HG03432 (cell line): ENCODE data around the gene YKT6.
"Not testable (repeated sequence)": the region's sequence is repeated elsewhere in the genome, so short reads cannot be mapped to it uniquely, and the experiment has no call there.

Experiments
- ATAC-seq: cut with Tn5 transposase; IDR thresholded peaks from one replicate; pipeline ENCODE4 v1.9.1; 2021; ENCODE audit warnings: mild to moderate bottlenecking, moderate library complexity; ENCODE audit not compliant: unreplicated experiment

YKT6 gene

DNA sequence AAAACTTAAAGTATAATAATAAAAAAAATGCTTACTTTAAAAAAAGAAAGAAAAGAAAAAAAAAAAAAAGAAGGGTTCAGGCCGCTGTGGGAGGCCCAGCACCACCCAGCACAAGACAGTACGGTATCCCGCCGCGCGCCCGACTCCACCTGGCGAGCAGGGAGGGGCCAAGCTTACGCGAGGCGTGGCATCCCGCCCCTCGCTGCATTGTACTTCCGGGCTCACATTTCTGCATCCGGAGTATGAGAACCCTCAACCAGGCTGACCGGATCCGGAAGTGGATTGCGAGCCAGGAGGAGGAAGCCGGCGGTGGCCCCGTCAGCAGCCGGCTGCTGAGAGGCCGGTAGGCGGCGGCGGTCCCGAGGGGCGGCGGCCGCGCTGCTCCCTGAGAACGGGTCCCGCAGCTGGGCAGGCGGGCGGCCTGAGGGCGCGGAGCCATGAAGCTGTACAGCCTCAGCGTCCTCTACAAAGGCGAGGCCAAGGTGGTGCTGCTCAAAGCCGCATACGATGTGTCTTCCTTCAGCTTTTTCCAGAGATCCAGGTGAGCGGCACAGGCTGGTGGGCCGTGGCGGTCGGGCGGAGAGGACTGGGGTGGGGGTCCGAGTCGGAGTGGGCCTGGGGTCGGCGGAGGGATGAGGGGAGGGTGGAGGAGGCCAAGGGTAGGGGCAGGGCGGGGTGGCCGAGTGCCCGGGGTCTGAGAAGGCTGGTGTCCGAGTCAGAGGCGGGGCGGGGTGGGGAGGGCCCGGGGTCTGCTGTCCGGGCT lies at the start of gene YKT6:
Gene YKT6 (plus strand): TSS at position 280 of the 763 bp plus-strand sequence. CDS start 158 bp downstream, at position 438.
- ATAC-seq: peak; percentile 98

DNA sequence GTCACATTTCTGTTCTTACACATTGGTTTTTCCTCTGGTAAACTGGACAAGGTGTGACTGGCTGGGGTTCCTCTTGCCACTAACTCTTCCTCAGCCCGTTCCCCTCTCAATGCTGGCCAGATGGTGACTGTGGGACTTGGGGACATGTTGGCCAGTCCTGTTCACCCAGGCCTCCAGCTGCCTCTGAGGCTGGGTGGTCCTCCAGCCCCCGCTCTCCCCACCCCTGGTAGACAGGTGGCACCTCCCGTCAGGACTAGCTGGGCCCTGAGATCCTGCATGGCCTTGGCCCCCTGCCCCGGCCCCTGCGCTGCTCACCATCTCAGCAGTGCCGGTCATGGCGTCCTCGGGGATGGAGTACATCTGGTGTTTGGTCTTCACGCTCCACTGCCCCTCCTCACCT lies 48.8 kb upstream of the YKT6 start:
- ATAC-seq: no peak

DNA sequence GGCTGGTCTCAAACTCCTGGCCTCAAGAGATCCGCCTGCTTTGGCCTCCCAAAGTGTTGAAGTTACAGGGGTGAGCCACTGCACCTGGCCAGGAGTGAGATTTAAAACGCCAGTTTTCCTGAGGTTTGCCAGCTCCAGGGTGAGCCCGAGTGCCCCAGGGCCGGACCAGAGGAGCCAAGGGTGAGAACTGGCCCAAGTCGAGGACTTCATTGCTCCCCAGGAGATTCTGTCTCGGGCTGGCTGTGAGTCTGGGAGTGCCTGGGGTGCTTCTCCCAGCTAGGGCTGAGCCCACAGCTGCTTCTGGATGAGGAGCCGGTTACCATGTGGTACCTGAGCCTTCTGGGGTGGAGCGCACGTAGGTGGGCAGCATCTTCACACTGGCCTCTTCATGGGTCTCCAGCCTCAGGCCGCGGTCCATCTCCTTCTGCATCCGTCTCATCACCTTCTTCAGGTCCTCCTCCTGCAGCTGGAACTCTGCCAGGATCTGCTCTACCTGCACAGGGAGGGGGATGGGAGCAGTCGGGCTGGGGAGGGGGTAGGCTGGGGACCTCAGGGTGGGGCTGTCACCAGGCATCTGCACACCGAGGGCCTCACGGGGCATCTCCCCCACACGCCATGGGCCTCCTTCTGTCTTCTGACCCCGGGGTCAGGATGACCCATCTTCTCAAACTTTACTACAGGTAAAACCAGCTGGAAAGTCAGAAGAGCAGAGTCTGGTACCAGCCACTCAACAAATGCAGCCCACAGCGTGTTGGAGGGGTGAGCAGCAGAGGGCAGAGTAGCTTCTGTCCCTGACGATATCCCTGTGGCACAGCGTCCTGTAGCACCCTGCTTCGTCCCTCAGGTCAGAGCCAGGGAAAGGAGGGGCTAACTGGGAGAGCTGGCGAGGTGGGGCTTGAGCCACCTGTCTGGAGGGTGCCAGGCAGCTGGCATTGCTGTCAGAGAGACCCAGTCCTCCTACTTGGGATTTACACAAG lies 47.5 kb upstream of the YKT6 start:
- ATAC-seq: no peak

DNA sequence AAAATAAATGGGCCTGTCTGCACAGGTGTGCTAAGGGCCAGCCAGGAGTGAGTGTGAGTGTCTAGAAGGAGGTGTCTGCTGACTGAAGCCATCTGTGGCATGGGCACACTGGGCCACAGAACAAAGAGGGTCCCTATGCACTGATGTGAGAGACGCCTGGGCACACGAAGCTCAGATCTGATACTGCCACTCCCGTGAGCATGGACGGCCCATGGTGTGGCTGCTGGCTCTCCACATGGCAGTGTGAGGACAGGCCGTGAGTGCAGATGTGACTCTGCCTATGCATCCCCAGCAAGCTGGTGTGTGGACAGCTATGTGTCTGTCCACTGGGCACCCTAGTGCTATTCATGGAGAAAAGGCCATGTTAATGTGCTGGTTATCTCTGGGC lies 46.8 kb upstream of the YKT6 start:
- no peak for ATAC-seq

DNA sequence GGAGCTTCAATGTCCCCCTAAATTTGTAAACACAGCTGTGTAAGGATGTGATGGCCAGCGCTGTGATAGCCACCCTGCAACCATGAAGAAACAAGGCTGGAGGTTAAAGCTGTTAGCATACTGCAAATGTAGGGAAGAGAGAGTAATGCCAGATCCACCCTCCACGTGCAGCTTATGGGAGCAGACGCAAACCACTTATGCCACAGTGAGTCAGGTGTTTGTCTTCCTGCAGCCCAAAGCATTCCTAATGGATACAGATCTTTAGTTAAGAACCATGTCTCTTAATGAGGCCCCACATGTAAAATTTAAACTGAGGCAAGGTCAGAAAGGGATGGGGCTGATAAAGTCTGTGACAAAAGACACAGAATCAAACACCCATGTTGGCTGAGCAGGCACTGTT lies 46.1 kb upstream of the YKT6 start:
- no peak for ATAC-seq

DNA sequence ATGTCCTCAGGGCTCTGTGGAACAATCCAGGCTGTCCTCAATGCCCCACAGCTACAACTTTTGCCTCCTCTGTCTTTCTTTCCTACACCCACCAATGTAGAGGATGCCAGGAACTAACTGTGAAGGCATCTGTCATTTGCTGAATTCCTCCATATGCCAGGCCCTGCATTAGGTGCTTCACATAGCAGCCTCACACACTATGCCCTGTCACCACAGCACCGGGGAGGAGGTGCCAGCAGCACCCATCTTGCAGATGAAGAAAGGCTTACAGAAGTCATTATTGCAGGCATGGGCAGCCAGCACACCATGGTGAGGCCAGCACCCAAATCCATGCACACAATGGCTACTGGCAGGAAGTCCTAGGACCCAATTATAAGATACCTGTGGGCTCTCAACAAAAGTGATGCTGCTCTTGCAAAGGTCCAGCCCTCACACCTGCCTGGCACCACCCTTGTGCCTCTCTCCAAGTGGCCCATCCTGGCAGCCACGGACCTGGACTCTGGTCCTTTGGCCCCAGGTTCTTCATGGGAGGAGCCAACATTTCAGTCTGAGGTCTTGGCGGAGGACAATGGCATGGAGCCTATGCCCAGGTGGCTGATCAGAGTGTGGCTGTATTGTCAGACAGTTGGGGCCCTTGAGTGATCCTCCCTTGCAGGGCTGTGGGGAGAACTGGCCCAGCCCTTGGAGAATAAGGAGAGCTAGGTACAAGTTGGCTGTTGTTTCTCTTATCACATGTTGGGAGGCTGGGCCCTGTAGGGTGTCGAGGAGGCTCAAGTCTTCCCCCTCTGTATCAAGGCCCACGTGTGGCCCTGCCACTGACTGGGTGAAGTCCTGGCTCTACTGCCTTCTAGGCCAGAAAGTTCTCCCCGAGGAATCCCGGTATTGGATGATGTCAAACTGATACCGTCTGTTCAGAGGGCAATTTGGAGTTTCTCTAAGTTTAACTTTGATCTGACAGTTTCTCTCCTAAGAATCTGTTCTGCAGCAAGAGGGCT lies 45.3 kb upstream of the YKT6 start:
- ATAC-seq: no peak

DNA sequence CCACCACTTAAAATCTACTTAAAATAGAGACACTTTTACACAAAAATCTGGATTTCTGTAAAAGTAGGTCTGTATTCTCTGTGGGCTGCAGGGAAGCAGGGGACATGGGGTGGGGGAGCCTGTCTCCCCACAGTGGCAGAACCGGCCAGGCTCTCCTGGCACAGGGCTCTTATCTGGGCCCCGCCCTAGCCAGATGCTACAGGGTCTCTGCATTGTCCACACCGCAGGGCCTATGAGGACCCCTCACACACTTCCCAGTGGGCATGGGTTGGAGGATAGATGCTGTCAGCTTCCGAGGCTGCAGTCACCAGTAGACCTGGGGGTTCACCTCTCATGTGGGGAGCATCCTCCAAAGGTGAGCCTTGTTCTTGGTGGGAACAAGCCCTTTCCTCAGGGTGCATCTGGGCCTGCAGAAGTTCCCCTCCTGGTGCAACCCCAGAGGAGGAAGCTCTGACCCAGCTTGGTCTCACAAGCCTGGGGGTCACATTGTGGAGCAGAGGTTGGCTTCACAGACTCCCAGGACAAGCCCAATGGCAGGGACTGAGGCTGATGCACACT lies 44.2 kb upstream of the YKT6 start:
- no peak for ATAC-seq

DNA sequence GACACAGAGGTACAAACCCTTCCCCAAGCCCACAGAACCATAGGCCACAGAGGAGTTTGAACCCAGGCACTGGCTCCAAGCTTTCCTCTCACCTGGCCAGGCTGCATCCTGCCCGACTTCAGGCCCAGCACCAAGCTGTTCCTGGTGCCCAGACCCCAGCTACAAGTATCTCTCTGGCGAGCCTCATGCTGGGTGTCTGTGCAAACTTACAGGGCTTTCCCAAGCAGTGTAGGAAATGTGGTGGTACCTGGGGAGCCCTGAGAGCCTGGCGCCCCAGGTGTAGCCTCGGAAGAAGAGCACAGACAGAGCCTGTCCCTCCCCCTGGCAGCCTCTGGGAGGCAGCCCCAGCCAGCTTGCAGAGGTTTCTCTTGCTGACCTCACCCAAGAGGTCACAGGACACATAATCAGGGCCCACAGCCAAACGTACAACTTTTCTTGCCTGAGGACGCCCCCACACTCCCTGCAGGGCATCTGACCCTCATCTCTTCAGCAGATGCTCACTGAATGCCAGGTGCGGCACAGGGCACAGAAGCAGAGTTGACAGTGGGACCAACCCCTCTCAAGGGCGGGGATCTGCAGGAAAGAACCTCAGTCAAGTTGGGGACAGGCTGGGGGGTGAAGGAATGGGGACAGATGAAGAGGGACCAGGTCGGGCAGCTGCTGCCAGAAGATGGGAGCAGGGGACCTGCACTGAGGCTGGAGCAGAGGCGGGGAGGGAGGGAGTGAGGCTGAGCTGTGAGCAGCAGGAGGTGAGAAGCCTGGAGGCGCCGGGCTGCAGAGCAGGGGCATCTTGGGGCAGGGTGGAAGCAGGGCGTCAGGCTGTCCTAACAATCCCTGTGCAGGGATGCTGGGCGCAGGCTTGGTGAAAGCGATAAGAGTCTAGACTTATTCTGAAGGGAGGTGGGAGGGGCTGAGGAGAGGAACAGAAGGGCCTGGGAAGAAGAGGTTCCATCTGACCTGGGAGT lies 43.4 kb upstream of the YKT6 start:
- no peak for ATAC-seq

DNA sequence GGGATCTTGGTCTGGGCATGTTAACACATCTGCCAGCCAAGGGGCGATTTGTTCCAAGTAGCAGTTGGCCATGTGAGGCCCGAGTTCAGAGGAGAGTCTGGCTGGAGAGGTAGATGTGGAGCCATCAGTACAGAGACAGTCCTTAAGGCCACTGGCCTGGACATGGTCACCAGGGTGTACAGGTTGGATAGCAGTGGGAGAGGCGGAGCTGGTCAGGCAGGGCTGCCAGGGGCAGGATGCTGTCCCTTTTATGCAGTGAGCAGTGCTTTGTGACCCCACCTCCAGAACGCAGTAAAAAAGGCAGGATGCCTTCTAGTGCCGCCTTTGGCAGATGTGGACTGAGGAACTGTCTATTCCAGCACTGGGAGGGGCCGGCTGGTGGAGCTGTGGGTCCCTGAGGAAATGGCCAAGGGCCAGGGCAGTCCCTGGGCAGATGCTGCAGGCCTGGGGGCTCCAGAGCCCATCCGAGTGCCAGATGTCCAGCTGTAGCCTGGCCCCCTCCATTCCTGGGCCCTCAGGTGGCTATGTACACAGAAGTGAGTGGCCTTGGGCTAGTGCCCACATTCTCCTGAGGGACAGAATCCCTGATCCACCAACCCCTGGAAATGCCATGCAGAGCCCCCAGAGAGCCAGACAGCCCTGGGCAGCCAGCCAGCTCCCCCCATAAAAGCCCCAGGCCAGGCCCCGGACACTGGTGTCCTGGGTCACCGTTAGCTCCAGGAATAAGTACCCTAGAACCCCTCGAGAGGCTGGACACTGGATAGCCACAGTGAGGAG lies 42.5 kb upstream of the YKT6 start:
- ATAC-seq: no peak

DNA sequence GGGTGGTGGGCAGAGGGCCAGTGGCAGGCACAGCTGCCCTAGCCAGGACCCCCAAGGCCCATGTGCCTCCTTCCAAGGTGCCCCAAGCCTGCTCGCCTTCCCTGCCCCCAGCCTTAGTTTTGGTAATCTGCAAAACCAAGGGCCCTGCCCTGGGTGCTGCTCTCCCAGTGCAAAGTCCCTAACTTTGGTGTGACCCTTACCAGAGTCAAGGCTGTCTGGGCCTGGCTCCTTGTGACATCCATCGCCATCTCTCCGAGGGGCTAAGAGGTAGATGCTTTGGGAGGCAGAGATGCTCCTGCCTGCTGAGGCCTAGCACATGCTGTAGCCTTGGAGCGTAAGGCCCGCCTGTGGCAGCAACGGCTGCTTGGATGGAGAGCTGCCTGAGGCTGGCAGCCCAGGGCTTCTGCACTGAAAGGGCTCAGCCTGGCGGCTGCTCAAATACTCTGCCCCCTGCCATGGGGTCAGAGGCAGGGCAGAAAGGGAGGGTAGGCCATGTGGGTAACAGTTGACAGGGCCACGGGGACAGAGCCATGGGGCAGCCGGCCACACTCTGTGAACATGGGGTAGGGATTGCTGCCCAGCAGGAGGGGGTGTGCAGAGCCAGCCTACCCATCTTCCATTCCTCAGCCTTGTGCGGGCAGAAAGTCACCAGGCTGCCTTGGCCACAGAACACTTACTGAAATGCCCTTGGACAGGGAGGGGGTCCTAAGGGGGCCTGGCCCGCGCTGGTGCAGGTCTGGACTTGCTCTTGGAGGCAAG lies 41.7 kb upstream of the YKT6 start:
- ATAC-seq: no peak

DNA sequence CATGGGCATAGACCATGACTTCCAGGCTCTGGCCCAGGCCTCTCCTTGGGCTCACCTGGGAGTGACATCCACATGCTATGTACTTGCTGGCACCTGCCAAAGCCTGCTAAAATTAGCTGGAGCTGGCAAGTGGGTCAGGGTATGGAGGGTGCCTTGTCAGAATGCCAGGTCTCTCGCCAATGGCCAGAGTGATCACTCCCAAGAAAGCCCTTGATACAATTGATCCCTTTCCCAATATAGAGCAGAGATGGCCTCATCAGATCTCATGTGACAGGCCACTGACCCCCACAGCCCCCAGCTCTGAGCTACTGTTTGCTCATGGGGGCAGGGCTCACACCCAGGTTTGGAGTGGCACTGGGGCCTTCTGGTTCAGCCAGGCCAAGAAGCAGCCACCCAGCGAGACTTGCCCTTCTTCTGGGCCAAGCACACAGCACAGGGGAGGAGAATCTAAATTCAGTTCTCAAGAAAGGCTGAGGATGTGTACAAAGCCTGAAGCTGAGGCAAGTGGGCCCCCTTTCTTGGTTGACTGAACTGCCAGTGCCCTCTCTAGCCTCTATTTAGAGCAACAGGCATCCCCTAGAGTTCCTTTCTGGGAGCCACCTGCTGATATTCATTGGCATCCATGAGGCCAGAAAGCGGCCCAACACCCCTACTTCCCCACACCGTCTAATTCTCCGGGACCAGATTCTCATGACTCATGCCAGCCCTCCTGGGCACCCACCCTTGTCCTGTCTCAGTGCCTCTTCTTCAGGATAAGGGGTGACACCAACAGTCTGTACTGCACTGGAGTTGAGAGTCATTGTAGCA lies 40.8 kb upstream of the YKT6 start:
- ATAC-seq: no peak

DNA sequence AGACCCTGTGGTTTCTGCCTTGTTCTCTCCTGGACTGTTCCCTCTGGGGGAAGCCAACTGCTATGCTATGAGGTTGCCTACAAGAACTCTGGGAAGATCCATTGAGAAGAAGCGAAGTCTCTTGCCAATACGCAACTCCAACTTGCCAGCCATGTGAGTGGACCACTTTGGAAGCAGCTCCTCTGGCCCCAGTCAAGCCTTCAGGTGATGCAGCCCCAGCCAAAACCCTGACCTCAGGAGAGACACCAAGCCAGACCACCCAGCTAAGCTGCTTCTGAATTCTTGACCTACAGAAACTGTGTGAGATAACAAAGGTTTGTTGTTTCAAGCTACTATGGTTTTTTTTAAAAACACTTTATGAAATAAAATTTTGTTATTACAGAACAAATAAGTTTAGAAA lies 39.4 kb upstream of the YKT6 start:
- ATAC-seq: no peak

DNA sequence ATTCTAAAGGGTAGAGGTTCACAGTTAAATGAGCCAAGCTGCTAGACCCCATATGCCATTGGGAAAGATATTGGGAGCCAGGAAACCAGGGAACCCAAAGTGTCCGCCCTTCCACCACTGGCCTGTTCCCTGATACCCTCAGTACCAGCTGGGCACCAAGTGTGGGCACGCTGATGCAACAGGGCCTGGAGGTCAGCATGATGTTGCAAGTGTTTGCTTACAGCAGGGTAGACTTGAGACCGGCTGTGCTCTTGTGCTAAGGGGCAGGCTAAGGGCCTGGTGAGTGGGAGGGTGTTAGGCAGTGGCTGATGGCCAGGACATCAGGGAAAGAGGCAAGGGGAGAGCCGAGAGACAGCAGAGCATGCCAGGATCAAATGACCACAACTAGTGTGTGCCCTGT lies 38.6 kb upstream of the YKT6 start:
- no peak for ATAC-seq

DNA sequence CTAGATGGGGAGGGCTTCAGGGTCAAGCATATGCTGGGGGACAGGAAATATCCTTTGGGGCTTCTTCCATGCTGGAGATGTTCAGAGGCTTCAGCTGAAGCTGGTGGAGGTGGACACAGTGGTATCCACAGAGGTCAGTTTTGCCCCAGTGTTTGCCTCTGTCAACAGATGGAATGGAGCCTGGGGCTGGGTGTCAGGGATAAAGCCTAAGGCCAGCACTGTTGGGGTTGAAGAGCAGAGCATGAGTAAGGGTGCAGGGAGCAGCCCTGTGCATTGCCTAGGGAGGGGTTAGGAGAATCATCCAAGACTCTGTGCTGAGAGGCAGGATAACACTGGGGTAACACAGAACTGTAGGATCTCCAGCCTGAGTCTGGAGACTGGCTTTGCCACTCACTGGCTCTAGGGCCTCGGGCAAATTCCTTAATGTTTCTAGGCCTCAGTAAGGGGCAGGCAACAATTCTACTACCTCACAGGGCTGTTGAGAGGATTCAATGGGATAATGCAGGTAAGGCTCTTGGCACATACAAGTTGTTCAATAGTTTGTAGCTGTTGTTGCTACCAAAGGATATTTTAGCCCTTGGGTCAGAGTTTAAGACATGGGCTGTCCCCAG lies 37.9 kb upstream of the YKT6 start:
- no peak for ATAC-seq

DNA sequence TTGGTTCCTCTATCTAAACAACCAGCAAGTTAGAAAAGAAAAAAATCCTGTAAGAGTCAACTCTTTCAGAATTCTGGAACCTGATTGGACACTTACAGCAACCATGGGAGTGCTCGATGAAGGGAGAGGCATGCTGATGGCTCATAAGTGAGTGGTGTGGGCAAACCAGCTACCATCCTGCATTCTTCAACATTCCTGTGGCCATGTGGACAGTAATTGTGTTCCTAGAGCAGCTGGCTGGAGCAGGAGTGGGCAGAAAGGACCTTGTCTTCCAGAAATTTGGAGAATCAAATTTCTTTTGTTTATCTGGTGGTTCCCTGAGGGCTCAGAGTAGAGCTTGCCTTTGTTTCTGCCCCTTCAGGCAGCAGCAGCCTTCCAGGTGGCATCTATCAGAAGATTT lies 37.2 kb upstream of the YKT6 start:
- ATAC-seq: no peak

DNA sequence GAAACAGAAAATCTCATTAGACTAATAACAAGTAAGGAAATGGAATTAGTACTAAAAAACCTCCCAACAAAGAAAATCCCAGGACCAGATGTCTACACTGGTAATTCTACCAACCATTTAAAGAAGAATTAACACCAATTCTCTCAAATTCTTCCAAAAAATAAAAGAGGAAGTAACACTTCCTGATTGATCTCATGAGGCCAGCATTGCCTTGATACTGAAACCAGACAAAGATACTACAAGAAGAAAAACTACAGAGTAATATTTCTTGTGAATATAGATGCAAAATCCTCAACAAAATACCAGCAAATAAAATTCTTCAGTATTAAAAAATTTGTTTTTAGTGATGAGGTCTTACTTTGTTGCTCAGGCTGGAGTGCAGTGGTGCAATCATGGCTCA lies 32.9 kb upstream of the YKT6 start:
- no peak for ATAC-seq

DNA sequence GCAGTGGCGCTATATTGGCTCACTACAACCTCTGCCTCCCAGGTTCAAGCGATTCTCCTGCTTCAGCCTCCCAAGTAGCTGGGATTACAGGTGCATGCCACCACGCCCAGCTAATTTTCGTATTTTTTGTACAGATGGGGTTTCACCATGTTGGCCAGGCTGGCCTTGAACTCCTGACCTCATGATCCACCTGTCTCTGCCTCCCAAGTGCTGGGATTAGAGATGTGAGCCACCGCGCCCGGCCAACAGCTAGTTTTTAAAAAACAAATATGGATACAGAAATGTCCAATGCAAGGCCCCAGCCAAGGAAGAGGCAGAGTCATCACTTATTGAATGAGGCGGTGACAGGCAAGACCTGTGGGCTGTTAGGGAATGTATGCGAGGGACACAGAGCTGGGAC lies 28.9 kb upstream of the YKT6 start:
- ATAC-seq: not testable (repeated sequence)
